PFSK-1 (cell line): ENCODE data around the gene ARHGEF39.

Source experiments
- POLR2AphosphoS5 ChIP-seq: IDR thresholded peaks from 2 replicates; pipeline ENCODE4 v1.6.1; 2012; ENCODE audit warnings: low read depth, mild to moderate bottlenecking, control low read depth, low read length, moderate library complexity
- SIN3A ChIP-seq: IDR thresholded peaks from 2 replicates; pipeline ENCODE4 v1.6.1; 2012; ENCODE audit warnings: mild to moderate bottlenecking, low read length, moderate library complexity, borderline replicate concordance; ENCODE audit not compliant: insufficient read depth
- TAF1 ChIP-seq: IDR thresholded peaks from 2 replicates; pipeline ENCODE4 v1.6.1; 2012; ENCODE audit warnings: low read length, control low read depth, borderline replicate concordance; ENCODE audit not compliant: insufficient read depth

GRCh38 chr9:35695943-35696401 lies 31.0 kb upstream of the ARHGEF39 start:
- TF ChIP-seq TAF1 (no peak), SIN3A (no peak), POLR2AphosphoS5 (0 out of 2 replicates have a peak, but pooled peaks have one; percentile 19)
